Measurements from ENCODE around the gene MYO5B. TPM values are rescaled to one million over a fixed set of nuclear protein-coding genes. Genes with fewer than 3 reads are reported as not detected.
A peak's percentile ranks its signal among the peaks of the same experiment; 100 is the strongest.

MYO5B gene
- total and polyA plus RNA-seq, 4 donors, result 5.4 to 23.4 (median 11.4) TPM

DNA sequence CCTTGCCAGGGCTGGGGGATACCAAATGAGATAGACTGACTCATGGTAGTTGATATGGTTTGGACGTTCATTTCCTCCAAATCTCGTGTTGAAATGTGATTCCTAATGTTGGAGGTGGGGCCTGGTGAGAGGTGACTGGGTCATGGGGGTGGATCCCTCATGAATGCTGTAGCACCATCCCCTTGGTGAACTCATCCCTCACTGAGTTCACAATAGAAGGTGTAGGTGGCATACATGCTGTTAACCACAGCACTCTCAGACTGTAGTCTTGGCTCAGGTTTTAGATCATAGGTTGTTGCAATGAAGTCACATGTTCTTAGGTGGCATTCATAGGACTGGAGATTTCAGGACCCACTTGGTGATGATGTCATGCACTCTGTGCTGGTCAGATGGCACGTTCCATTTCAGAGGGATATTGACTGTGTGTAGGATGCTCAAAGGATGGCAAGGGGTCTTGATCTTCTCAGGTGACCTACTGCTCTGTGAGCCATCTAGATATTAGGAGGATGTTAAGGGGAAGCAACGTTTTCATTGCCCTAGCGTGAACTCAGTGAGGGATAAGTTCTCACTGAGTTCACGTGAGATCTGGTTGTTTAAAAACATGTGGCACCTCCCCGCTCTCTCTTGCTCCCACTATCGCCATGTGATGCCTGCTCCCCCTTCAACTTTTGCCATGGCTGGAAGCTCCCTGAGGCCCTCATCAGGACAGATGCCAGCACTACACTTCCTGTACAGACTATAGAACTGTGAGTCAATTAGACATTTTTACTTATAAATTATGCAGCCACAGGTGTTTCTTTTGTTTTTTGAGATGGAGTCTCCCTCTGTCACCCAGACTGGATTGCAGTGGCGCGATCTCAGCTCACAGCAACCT lies 307.8 kb downstream of the MYO5B start (continued):
- TF ChIP-seq, protein P1, sequence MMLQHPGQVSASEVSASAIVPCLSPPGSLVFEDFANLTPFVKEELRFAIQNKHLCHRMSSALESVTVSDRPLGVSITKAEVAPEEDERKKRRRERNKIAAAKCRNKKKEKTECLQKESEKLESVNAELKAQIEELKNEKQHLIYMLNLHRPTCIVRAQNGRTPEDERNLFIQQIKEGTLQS (IDR thresholded peaks at IDR 0.05), result no peak
- TF ChIP-seq JUND (IDR thresholded peaks at IDR 0.05), result no peak
- TF ChIP-seq, protein P2, sequence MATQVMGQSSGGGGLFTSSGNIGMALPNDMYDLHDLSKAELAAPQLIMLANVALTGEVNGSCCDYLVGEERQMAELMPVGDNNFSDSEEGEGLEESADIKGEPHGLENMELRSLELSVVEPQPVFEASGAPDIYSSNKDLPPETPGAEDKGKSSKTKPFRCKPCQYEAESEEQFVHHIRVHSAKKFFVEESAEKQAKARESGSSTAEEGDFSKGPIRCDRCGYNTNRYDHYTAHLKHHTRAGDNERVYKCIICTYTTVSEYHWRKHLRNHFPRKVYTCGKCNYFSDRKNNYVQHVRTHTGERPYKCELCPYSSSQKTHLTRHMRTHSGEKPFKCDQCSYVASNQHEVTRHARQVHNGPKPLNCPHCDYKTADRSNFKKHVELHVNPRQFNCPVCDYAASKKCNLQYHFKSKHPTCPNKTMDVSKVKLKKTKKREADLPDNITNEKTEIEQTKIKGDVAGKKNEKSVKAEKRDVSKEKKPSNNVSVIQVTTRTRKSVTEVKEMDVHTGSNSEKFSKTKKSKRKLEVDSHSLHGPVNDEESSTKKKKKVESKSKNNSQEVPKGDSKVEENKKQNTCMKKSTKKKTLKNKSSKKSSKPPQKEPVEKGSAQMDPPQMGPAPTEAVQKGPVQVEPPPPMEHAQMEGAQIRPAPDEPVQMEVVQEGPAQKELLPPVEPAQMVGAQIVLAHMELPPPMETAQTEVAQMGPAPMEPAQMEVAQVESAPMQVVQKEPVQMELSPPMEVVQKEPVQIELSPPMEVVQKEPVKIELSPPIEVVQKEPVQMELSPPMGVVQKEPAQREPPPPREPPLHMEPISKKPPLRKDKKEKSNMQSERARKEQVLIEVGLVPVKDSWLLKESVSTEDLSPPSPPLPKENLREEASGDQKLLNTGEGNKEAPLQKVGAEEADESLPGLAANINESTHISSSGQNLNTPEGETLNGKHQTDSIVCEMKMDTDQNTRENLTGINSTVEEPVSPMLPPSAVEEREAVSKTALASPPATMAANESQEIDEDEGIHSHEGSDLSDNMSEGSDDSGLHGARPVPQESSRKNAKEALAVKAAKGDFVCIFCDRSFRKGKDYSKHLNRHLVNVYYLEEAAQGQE (IDR thresholded peaks at IDR 0.05), result no peak
- TF ChIP-seq FOXA2 (IDR thresholded peaks at IDR 0.05), result no peak
- TF ChIP-seq NR2F2 (IDR thresholded peaks at IDR 0.05), result no peak
- no peak for TF ChIP-seq YY1 (IDR thresholded peaks at IDR 0.05)
- no peak for TF ChIP-seq HNF4G (IDR thresholded peaks at IDR 0.05)
- TF ChIP-seq FOXA1 (IDR thresholded peaks at IDR 0.05), result no peak

DNA sequence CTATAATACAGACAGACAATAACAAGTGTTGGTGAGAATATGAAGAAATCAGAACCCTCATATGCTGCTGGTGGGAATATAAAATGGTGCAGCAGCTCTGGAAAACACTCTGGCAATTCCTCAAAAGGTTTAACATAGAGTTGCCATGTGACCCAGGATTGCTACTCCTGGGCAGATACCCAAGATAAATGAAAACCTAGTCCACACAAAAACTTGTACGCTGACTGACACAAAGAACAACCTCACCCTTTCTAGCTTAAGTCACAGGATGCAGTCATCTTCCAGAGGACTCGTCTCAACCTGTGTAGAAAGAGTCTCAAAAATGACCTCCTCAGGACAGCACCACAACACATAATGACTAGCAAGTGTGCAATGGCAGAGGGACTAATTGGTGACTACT lies 310.0 kb downstream of the MYO5B start:
- TF ChIP-seq RXRA (IDR thresholded peaks at IDR 0.05) (peak in 1 of 2 donors; percentile 13), YY1 (IDR thresholded peaks at IDR 0.05) (peak; percentile 66), FOXA1 (IDR thresholded peaks at IDR 0.05) (no peak), HNF4A (conservative IDR thresholded peaks at IDR 0.05) (peak; percentile 23 to 28)
- DNase-seq (ENCODE audit: low spot score), result no peak
- peaks cover 0 to 4% (median 3%) of the 10 kb centered on the region in 4 donors for H3K4me1 ChIP-seq (ENCODE audit: control insufficient read depth in 4 of 4, insufficient read depth in 4 of 4, low read length in 3 of 4)
- no peaks in the 10 kb centered on the region for H3K27me3 ChIP-seq (ENCODE audit: control insufficient read depth in 4 of 4, insufficient read depth in 4 of 4, low read length in 3 of 4)
- H3K9ac ChIP-seq (ENCODE audit: low read depth in 1 of 2, low read length in 2 of 2), result no peak overlapping the region
- 48% methylated on average over 2 of the region's 2 CpGs for WGBS
- H3K4me3 ChIP-seq (ENCODE audit: low read depth in 1 of 3, low read length in 3 of 3), result no peak overlapping the region
- H3K9me3 ChIP-seq (ENCODE audit: control insufficient read depth in 4 of 4, low read length in 3 of 4), result no peaks in the 10 kb centered on the region
- peaks cover 0 to 2% (median 0%) of the 10 kb centered on the region in 4 donors for H3K36me3 ChIP-seq (ENCODE audit: control insufficient read depth in 4 of 4, insufficient read depth in 3 of 4, low read depth in 1 of 4, low read length in 3 of 4)
- no peak overlapping the region for H3K27ac ChIP-seq (ENCODE audit: low read depth in 1 of 2, low read length in 2 of 2)

DNA sequence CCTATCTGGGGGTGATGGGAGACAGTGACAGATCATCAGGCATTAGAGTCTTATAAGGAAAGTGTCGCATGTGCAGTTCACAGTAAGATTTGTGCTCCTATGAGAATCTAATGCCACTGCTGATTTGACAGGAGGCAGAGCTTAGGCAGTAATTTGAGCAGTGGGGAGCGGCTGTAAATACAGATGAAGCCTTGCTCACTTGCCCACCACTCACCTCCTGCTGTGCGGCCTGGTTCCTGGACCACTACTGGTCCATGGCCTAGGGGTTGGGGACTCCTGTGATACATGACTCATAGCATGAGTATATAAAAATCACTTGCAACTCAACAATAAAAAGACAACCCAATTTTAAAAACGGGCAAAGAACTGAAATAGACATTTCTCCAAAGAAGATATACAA lies 310.5 kb downstream of the MYO5B start:
- H3K36me3 ChIP-seq (ENCODE audit: control insufficient read depth in 4 of 4, insufficient read depth in 3 of 4, low read depth in 1 of 4, low read length in 3 of 4), result peaks cover 0 to 4% (median 0%) of the 10 kb centered on the region in 4 donors
- no peak overlapping the region for H3K4me3 ChIP-seq (ENCODE audit: low read depth in 1 of 3, low read length in 3 of 3)
- H3K27me3 ChIP-seq (ENCODE audit: control insufficient read depth in 4 of 4, insufficient read depth in 4 of 4, low read length in 3 of 4), result no peaks in the 10 kb centered on the region
- 91% methylated on average over 4 of the region's 4 CpGs for WGBS
- peaks cover 0 to 4% (median 3%) of the 10 kb centered on the region in 4 donors for H3K4me1 ChIP-seq (ENCODE audit: control insufficient read depth in 4 of 4, insufficient read depth in 4 of 4, low read length in 3 of 4)
- no peaks in the 10 kb centered on the region for H3K9me3 ChIP-seq (ENCODE audit: control insufficient read depth in 4 of 4, low read length in 3 of 4)
- no peak overlapping the region for H3K9ac ChIP-seq (ENCODE audit: low read depth in 1 of 2, low read length in 2 of 2)
- H3K27ac ChIP-seq (ENCODE audit: low read depth in 1 of 2, low read length in 2 of 2), result no peak overlapping the region
- DNase-seq (ENCODE audit: low spot score), result no peak
- no peak for TF ChIP-seq RXRA (IDR thresholded peaks at IDR 0.05)
- no peak for TF ChIP-seq NR2F2 (IDR thresholded peaks at IDR 0.05)
- TF ChIP-seq, protein P2 (IDR thresholded peaks at IDR 0.05), result no peak
- TF ChIP-seq, protein P1 (IDR thresholded peaks at IDR 0.05), result no peak
- TF ChIP-seq GABPA (IDR thresholded peaks at IDR 0.05 in 1 of 2, conservative IDR thresholded peaks at IDR 0.05 in 1 of 2), result no peak
- TF ChIP-seq, protein P3, sequence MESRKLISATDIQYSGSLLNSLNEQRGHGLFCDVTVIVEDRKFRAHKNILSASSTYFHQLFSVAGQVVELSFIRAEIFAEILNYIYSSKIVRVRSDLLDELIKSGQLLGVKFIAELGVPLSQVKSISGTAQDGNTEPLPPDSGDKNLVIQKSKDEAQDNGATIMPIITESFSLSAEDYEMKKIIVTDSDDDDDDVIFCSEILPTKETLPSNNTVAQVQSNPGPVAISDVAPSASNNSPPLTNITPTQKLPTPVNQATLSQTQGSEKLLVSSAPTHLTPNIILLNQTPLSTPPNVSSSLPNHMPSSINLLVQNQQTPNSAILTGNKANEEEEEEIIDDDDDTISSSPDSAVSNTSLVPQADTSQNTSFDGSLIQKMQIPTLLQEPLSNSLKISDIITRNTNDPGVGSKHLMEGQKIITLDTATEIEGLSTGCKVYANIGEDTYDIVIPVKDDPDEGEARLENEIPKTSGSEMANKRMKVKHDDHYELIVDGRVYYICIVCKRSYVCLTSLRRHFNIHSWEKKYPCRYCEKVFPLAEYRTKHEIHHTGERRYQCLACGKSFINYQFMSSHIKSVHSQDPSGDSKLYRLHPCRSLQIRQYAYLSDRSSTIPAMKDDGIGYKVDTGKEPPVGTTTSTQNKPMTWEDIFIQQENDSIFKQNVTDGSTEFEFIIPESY (IDR thresholded peaks at IDR 0.05), result no peak
- no peak for TF ChIP-seq FOXA2 (IDR thresholded peaks at IDR 0.05)
- TF ChIP-seq, protein P4, sequence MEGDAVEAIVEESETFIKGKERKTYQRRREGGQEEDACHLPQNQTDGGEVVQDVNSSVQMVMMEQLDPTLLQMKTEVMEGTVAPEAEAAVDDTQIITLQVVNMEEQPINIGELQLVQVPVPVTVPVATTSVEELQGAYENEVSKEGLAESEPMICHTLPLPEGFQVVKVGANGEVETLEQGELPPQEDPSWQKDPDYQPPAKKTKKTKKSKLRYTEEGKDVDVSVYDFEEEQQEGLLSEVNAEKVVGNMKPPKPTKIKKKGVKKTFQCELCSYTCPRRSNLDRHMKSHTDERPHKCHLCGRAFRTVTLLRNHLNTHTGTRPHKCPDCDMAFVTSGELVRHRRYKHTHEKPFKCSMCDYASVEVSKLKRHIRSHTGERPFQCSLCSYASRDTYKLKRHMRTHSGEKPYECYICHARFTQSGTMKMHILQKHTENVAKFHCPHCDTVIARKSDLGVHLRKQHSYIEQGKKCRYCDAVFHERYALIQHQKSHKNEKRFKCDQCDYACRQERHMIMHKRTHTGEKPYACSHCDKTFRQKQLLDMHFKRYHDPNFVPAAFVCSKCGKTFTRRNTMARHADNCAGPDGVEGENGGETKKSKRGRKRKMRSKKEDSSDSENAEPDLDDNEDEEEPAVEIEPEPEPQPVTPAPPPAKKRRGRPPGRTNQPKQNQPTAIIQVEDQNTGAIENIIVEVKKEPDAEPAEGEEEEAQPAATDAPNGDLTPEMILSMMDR (IDR thresholded peaks at IDR 0.05; ENCODE audit: low read depth, low read length, missing input control), result no peak
- no peak for TF ChIP-seq HNF4G (IDR thresholded peaks at IDR 0.05)
- no peak for TF ChIP-seq RAD21 (IDR thresholded peaks at IDR 0.05)
- TF ChIP-seq, protein P5, sequence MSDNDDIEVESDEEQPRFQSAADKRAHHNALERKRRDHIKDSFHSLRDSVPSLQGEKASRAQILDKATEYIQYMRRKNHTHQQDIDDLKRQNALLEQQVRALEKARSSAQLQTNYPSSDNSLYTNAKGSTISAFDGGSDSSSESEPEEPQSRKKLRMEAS (IDR thresholded peaks at IDR 0.05), result no peak
- no peak for TF ChIP-seq JUND (IDR thresholded peaks at IDR 0.05)
- TF ChIP-seq FOXA1 (IDR thresholded peaks at IDR 0.05), result no peak
- no peak for TF ChIP-seq HNF4A (conservative IDR thresholded peaks at IDR 0.05)
- TF ChIP-seq TAF1 (conservative IDR thresholded peaks at IDR 0.05), result no peak

Data from liver (tissue), 9 donors.